ENCODE measurements around the gene STARD10.

GRCh38 chr11:72764503-72764902, 29.3 kb downstream of the STARD10 start:
- TF ChIP-seq, protein P1, sequence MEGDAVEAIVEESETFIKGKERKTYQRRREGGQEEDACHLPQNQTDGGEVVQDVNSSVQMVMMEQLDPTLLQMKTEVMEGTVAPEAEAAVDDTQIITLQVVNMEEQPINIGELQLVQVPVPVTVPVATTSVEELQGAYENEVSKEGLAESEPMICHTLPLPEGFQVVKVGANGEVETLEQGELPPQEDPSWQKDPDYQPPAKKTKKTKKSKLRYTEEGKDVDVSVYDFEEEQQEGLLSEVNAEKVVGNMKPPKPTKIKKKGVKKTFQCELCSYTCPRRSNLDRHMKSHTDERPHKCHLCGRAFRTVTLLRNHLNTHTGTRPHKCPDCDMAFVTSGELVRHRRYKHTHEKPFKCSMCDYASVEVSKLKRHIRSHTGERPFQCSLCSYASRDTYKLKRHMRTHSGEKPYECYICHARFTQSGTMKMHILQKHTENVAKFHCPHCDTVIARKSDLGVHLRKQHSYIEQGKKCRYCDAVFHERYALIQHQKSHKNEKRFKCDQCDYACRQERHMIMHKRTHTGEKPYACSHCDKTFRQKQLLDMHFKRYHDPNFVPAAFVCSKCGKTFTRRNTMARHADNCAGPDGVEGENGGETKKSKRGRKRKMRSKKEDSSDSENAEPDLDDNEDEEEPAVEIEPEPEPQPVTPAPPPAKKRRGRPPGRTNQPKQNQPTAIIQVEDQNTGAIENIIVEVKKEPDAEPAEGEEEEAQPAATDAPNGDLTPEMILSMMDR (IDR thresholded peaks at IDR 0.05 in 4 of 5, conservative IDR thresholded peaks at IDR 0.05 in 1 of 5), result no peak
- TF ChIP-seq POLR2A (IDR thresholded peaks at IDR 0.05), result no peak

All from gastrocnemius medialis (tissue), 4 donors.